ENCODE results near the gene MACROD2.

MACROD2 gene

GRCh38 chr20:15599961-15600360 lies 1604.6 kb downstream of the MACROD2 start:
- DNase-seq (ENCODE audit: low spot score), result no peak

DNA sequence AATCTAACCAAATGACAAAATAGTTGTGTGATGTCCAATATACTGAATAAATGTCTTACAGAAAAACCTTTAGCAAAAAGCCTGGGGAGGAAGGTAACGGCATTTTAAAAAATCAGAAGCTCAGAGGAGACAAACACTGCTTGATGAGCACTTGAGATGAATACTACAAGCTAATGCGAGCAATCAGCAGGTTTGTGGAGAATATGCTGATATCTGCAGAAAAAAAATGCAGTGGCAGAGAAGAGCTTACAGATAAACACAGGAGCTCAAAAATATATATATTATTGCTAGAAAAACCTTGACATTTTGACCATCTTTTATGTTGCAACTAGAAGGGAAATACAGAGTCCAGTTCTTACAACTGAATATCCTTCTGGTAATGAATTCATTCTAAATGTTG lies 1605.2 kb downstream of the MACROD2 start:
- FAIRE-seq (no peak), DNase-seq (ENCODE audit: low spot score) (no peak)

More at GRCh38 chr20:15599961-15600360, 1604.6 kb downstream of the MACROD2 start:
- no peak for FAIRE-seq

DNA sequence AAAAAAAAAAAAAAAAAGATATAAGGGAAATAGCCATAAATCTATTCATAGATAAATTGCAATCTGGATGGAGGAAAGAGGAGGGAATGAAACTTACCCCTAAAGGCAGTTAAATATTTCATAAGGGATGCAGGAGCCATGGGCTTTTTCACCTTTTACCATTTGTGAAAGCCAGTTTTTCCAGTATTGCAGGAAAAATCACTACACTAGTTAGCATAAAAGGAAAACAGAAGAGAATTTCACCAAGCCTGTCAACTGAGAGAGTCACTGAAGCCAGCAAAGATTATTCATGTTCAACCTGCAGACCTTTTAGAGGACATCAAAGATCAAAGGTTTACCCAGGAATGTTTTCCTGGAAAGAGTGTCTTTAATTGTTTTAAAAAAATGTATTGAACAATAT lies 1608.2 kb downstream of the MACROD2 start:
- DNase-seq (ENCODE audit: low spot score) (no peak), FAIRE-seq (no peak)

GRCh38 chr20:15603978-15604805 lies 1608.9 kb downstream of the MACROD2 start:
- DNase-seq (ENCODE audit: low spot score) (no peak), FAIRE-seq (no peak)

- no peak for DNase-seq (ENCODE audit: low spot score)
- no peak for FAIRE-seq
Measured at GRCh38 chr20:15609921-15610320, 1614.6 kb downstream of the MACROD2 start.

DNA sequence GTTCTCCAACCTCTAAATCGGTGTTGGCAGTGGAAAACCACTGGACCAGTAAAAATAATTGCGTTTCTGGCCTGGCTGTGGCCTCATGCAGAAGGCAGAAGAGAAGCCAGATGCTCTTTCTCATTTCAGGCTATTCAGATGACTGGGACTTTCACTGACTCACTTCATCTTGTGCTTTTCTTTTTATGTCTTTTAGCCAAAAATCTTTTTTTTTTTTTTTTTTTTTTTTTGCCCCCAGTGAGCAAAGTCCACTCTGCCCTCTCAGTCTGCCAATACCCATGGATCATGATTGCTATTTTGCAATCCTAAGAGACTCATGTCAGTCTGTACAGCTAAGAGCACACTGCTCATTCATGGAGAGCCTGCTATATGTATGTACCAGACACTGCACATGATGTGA lies 1615.5 kb downstream of the MACROD2 start:
- FAIRE-seq (no peak), DNase-seq (ENCODE audit: low spot score) (no peak)

DNA sequence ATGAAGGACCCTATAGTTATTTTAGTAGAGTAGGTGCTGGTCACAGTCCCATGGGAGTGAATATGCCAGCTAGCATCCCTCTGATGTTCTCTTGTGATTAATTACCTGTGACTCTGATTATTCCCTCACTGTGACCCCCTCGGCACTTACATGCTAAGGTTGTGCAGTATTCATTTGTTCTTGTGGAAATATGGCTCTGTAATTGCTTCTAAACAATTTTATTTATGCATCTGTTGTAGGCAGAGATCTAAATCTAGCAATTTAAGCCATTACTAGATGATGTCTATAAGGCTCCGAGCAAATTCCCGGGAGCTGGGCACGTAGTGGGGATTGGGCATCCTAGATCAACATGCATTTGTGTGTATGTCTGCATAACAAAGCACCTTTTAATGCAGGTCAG lies 1616.2 kb downstream of the MACROD2 start:
- FAIRE-seq (no peak), DNase-seq (ENCODE audit: low spot score) (no peak)

DNA sequence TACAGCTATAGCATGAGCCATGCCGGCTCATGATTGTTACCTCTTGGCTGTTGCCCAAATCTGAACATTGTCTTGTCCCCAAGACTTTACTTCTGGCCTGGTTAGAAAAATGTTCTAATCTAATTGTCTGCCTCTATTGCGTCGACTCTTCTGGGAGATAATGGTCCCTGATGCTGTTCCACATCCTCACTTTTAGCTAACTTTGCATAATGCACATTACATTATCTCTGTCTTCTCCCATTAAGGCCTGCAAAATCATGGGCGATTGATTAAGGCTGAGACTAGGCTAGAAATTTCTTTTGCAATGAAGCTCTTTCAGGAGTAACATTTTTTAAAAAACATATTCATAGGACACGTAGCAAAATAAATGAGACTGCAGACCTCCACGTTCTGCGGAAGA lies 1616.9 kb downstream of the MACROD2 start:
- no peak for FAIRE-seq

GRCh38 chr20:15612769-15613168 lies 1617.5 kb downstream of the MACROD2 start:
- no peak for FAIRE-seq

More for the DNA sequence above, 1616.9 kb downstream of the MACROD2 start:
- no peak for DNase-seq (ENCODE audit: low spot score)

DNA sequence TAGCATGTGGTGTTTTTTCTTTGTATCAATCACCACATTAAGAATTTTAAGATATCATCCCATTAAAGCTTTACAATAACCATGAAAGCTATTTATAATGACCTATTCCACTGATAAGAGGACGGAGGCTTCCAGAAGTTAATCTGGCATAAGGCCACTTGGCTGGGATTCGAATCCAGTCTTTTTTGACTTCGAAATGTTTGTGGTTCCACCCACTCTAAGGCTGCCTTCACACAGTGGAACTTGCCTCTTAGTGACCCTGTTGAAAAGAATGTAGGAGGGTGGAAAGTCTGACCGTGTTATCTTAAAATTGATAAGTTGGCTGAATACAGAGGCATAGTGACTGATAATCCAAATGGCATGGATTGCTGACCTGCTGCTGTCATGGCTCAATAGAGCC lies 1618.2 kb downstream of the MACROD2 start:
- no peak for FAIRE-seq
- no peak for DNase-seq (ENCODE audit: low spot score)

More at GRCh38 chr20:15612769-15613168, 1617.5 kb downstream of the MACROD2 start:
- DNase-seq (ENCODE audit: low spot score), result no peak

GRCh38 chr20:15616626-15617025 lies 1621.3 kb downstream of the MACROD2 start:
- FAIRE-seq (no peak), DNase-seq (ENCODE audit: low spot score) (no peak)

DNA sequence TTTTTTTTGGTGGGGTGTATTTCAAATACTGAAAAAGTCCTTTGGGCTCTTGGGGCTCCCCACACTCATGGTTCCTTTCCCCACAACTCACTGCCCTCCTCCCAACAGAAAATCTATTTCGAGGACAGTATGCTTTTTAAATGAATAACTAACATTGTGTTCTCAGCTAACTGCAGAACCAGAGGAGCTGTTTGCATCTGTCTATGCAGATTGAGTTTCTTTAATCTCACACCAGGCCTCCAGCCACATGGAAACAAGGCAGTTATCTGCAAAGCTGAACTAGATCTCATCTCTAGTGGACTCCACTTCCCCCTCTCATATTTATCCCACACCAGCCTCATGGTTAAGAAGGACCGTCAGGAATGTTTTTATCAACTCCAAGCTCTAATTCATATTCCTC lies 1622.8 kb downstream of the MACROD2 start:
- DNase-seq (ENCODE audit: low spot score) (no peak), FAIRE-seq (no peak)

DNA sequence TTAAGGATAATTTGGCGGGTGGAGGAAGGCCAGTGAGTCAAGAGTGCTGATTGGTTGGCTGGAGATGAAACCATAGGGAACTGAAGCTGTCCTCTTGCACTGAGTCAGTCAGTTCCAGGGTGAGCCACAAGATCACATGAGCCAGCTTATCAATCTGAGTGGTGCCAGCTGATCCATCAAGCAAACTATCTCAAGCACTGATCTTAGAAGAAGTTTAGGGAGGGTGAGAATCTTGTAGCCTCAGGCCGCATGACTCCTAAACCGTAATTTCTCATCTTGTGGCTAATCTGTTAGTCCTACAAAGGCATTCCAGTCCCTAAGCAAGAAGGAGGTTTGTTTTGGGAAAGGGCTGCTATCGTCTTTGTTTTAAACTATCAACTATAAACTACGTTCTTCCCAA lies 1623.6 kb downstream of the MACROD2 start:
- DNase-seq (ENCODE audit: low spot score) (no peak), FAIRE-seq (no peak)

DNA sequence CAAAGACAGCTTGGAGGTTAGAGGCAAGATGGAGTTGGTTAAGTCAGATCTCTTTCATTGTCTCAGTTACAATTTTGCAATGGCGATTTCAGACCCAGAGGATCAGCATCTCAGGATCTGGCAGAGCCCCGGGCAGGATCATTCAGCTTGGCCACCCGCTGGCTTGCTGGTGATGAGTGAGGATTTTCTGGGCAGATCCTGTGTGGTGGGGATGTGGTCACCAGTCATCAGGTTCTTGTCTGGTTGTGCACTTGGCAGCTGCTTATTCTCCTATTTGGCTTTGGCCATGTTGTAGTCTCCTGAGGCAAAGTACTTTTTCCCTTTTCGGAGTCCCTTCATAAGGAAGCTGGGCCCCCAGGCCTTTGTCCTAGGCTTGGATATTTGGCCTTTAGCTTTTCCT lies 1624.0 kb downstream of the MACROD2 start:
- FAIRE-seq (no peak), DNase-seq (ENCODE audit: low spot score) (no peak)

DNA sequence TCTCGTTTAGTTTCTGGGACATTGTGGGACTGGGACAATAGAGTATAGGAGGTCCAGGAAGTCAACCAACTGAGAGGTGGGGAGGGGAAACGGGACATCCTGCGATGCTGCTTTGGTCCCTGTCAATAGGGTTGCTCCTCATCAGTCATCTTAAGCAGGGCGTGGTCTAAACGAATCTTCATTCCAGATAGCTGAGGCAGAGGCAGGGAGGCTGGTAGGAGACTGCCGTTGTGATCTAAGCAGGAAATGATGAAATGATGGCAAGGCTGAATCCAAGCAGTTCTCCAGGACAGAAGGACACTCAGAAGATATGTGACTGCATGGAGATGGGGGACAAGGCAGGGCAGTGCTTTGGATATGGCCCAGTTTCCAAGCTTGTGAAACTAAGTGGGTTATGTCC lies 1624.5 kb downstream of the MACROD2 start:
- DNase-seq (ENCODE audit: low spot score) (no peak), FAIRE-seq (no peak)

DNA sequence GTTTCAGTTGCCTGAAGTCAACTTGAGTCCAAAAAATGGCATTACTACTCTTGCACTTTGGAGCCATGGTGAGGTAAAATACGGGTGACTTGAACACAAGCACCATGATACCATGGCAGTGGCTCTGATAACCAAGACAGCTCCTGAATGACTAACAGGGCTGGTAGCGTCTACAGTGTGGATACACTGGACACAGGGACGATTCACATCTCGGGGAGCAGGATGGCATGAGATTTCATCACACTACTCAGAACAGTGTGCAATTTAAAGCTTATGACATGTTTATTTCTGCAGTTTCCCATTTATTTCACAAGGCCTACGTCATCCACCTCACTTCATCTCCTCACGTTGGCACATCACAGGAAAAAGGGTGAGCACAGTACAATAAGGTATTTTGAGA lies 1627.1 kb downstream of the MACROD2 start:
- no peak for FAIRE-seq
- no peak for DNase-seq (ENCODE audit: low spot score)

- no peak for FAIRE-seq
Measured at GRCh38 chr20:15623215-15623614, 1627.9 kb downstream of the MACROD2 start.

DNA sequence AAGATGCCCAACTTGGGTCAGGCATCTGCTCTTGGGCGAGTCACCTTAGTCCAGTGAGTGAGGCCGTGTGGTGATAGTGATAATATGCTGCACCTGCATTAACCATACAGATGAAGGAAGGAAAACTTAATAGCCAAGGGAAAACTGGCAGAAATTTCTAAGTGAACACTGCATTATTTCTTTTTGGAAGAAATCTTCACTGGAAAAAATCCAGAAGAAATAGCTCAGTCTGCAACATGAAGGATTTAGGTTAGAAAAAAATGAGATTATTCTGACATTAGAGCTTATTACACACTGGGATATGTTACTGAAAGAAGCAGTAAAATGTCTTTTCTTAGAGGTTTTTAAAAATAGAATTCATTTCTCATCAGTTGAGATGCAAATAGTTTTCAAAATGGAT lies 1630.7 kb downstream of the MACROD2 start:
- FAIRE-seq (no peak), DNase-seq (ENCODE audit: low spot score) (no peak)

More at GRCh38 chr20:15623215-15623614, 1627.9 kb downstream of the MACROD2 start:
- no peak for DNase-seq (ENCODE audit: low spot score)

GRCh38 chr20:15627089-15627488 lies 1631.8 kb downstream of the MACROD2 start:
- DNase-seq (ENCODE audit: low spot score) (no peak), FAIRE-seq (no peak)

DNA sequence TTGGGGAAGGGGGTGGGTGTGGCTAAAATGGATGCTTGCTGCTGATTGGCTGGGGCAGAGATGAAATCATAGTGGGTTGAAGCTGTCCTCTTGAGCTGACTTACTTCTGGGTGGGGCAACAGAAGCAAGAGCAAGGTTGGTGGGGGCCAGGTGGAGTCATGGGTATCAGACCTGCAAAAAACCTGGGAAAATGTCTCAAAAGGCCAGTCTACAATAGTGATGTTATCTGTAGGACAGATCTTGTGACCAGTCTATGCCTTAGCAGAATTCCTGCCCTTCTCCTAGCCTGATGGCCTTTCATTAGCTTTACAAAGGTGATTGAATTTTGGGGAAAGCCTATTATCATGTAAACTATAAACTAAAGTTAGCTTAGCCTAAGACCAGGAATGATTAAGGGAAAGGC lies 1632.2 kb downstream of the MACROD2 start:
- FAIRE-seq (no peak), DNase-seq (ENCODE audit: low spot score) (no peak)

GRCh38 chr20:15628851-15629353 lies 1633.6 kb downstream of the MACROD2 start:
- DNase-seq (ENCODE audit: low spot score), result no peak
- no peak for FAIRE-seq

- DNase-seq (ENCODE audit: low spot score) (no peak), FAIRE-seq (no peak)
Measured at GRCh38 chr20:15630360-15630759, 1635.0 kb downstream of the MACROD2 start.

DNA sequence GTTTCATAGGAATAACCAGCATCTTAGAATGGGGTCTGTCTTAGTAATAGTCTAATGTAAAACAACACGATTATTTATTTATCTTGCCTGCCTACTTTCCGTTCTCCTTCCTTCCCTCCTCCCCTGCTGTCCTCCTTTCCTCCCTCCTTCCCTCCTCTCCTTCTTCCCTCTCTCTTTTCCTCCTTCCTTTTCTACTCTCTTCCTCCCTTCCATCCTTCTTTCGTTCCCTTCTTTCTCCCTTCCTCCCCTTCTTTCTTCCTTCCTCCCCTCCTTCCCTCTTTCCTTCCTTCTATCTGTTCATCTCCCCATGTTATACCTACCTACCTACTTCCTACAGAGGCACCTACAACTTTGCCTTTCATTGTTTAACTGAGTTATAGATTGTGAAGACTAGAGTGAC lies 1637.4 kb downstream of the MACROD2 start:
- no peak for FAIRE-seq

More for the DNA sequence above, 1637.4 kb downstream of the MACROD2 start:
- DNase-seq (ENCODE audit: low spot score), result no peak

All from RCC 7860 (cell line).